ENCODE data around the gene HUWE1.

HUWE1 gene

GRCh38 chrX:53486285-53486684 is 200.2 kb downstream of the HUWE1 start:
- DNase-seq, result no peak

DNA sequence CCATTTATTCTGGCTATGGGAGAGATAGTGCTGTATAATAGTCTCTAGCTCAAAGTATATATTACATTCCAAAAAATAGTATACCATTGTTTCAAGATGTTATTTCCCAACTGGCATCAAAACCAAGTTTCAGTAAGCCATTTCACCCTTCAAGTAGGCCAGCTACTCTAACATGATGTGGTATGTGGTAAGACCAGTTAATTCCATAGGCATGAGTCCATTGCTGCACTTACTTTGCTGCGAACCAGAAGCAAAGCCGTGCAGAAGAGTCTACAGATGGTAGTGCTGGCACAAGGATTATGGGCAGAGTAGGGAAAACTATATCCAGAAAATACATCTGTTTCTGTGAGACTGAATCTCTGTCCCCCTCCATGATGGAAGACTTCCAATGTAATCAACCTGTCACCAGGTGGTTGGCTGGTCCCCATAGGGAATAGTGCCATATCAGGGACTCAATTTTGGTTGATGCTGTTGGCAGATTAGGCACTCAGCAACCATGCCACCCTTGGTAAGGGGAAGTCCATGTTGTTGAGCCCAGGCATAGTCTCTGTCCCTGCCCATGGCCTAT is 202.6 kb downstream of the HUWE1 start:
- DNase-seq, result no peak

GRCh38 chrX:53483416-53483815 is 203.1 kb downstream of the HUWE1 start:
- no peak for DNase-seq
